DND-41 (cell line): ENCODE measurements around the gene SNAPC1.

Experiments
- ATAC-seq: fragments of 200-7000 bp; cut with Tn5 transposase; 3 replicates; pipeline ENCODE4 v1.9.1; 2021; ENCODE audit warnings: low read depth; ENCODE audit not compliant: insufficient read depth
- DNase-seq: peaks from one replicate; pipeline ENCODE4 v3.0.0-alpha.2; 2020
- H2AFZ ChIP-seq: 2 replicates; pipeline ENCODE4 v1.6.0; 2012; ENCODE audit warnings: low read depth, low read length
- H3K27ac ChIP-seq: 2 replicates; pipeline ENCODE4 v1.5.1; 2012; ENCODE audit warnings: low read length, inconsistent platforms
- H3K27me3 ChIP-seq: fragments of 200-600 bp; sonication (generic); 2 replicates; pipeline ENCODE4 v1.6.0; 2012; ENCODE audit warnings: low read length, mild to moderate bottlenecking, inconsistent platforms; ENCODE audit not compliant: insufficient read depth, poor library complexity
- H3K36me3 ChIP-seq: 2 replicates; pipeline ENCODE4 v1.5.1; 2012; ENCODE audit warnings: low read length, inconsistent platforms; ENCODE audit not compliant: insufficient read depth
- H3K4me1 ChIP-seq: 2 replicates; pipeline ENCODE4 v1.5.1; 2012; ENCODE audit warnings: mild to moderate bottlenecking, low read length; ENCODE audit not compliant: insufficient read depth
- H3K4me2 ChIP-seq: 2 replicates; pipeline ENCODE4 v1.6.0; 2012; ENCODE audit warnings: mild to moderate bottlenecking, moderate library complexity, low read length, inconsistent platforms; ENCODE audit not compliant: insufficient read depth
- H3K4me3 ChIP-seq, 2 experiments: fragments of 200-600 bp in 1 of 2; shearing (Covaris generic) in 1 of 2; 2 replicates each; pipeline ENCODE4 v1.5.1; 2012 to 2016; ENCODE audit warnings: inconsistent platforms in 2 of 2, low read length in 2 of 2, mild to moderate bottlenecking in 2 of 2, low read depth in 1 of 2, moderate library complexity in 1 of 2
- H3K79me2 ChIP-seq: 2 replicates; pipeline ENCODE4 v1.6.0; 2012; ENCODE audit warnings: low read length, inconsistent platforms; ENCODE audit not compliant: insufficient read depth
- H3K9ac ChIP-seq: 2 replicates; pipeline ENCODE4 v1.6.0; 2012; ENCODE audit warnings: low read depth, mild to moderate bottlenecking, inconsistent platforms, low read length, moderate library complexity
- H3K9me3 ChIP-seq: 2 replicates; pipeline ENCODE4 v1.5.1; 2012; ENCODE audit warnings: low read length, moderate library complexity, mild to moderate bottlenecking, inconsistent platforms; ENCODE audit not compliant: insufficient read depth, severe bottlenecking
- H4K20me1 ChIP-seq: 2 replicates; pipeline ENCODE4 v1.6.0; 2012; ENCODE audit warnings: low read length; ENCODE audit not compliant: insufficient read depth
- EZH2 ChIP-seq: IDR thresholded peaks from 3 replicates; pipeline ENCODE4 v1.6.1; 2012; ENCODE audit warnings: borderline replicate concordance, low read depth, mild to moderate bottlenecking, moderate library complexity, low read length, inconsistent platforms; ENCODE audit not compliant: severe bottlenecking
- TF ChIP-seq, protein P1 (sequence below): IDR thresholded peaks from 2 replicates; pipeline ENCODE4 v1.5.1; 2012; ENCODE audit warnings: borderline replicate concordance, low read length, moderate library complexity, mild to moderate bottlenecking; ENCODE audit not compliant: poor library complexity, severe bottlenecking; ENCODE audit errors: extremely low read depth

SNAPC1 gene

DNA sequence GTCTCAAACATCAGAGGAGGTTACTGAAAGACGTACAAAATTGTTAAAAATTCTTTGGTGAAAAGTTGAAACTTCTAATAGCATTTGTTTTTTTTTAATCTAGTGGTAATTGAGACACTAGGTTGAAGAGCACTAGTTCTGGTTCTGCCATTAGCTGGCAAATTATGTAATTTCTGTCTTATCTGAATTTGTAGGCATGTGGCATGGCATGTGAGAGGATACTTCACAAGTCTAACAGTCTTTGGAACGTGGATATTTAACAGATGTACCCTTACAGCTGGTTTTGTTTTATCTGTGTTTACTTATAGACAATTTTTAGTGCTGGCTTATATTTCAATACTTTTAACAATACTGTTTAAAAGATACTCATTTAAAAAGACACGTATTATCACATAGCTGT is 6.0 kb downstream of the SNAPC1 start:
- no peaks in the 10 kb centered on the region for H4K20me1 ChIP-seq
- no peak overlapping the region for H2AFZ ChIP-seq
- H3K9ac ChIP-seq = no peak overlapping the region
- H3K36me3 ChIP-seq = peaks cover 51% of the 10 kb centered on the region
- DNase-seq (no peak), ATAC-seq (no peak)
- H3K4me2 ChIP-seq = no peak overlapping the region
- TF ChIP-seq, protein P1, sequence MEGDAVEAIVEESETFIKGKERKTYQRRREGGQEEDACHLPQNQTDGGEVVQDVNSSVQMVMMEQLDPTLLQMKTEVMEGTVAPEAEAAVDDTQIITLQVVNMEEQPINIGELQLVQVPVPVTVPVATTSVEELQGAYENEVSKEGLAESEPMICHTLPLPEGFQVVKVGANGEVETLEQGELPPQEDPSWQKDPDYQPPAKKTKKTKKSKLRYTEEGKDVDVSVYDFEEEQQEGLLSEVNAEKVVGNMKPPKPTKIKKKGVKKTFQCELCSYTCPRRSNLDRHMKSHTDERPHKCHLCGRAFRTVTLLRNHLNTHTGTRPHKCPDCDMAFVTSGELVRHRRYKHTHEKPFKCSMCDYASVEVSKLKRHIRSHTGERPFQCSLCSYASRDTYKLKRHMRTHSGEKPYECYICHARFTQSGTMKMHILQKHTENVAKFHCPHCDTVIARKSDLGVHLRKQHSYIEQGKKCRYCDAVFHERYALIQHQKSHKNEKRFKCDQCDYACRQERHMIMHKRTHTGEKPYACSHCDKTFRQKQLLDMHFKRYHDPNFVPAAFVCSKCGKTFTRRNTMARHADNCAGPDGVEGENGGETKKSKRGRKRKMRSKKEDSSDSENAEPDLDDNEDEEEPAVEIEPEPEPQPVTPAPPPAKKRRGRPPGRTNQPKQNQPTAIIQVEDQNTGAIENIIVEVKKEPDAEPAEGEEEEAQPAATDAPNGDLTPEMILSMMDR = no peak
- no peak for TF ChIP-seq EZH2
- peaks cover 28% of the 10 kb centered on the region for H3K79me2 ChIP-seq
- no peaks in the 10 kb centered on the region for H3K27me3 ChIP-seq
- peaks cover 26% of the 10 kb centered on the region for H3K4me1 ChIP-seq
- H3K4me3 ChIP-seq = no peak overlapping the region
- no peak overlapping the region for H3K27ac ChIP-seq
- no peaks in the 10 kb centered on the region for H3K9me3 ChIP-seq

DNA sequence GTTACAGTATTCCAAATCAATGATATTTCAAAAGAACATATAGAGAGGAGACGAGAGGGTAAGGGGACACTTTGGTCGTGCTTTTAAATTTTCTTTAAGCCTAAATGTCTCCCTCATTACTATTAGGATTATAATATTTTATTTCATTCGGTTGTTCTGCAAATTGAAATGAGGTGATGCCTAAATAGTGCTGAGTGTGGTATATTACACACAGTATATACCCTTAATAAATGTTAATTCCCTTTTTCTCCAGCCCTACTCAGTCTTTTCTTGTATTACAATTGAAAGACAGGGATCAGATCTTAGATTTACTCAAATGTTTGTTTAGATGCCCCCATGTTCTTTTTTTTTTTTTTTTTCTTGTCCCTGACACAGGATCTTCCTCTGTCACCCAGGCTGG is 7.7 kb downstream of the SNAPC1 start:
- Histone ChIP-seq H3K36me3 (peaks cover 62% of the 10 kb centered on the region), H3K79me2 (peaks cover 12% of the 10 kb centered on the region)
- TF ChIP-seq EZH2 = no peak
- TF ChIP-seq, protein P1 = no peak

DNA sequence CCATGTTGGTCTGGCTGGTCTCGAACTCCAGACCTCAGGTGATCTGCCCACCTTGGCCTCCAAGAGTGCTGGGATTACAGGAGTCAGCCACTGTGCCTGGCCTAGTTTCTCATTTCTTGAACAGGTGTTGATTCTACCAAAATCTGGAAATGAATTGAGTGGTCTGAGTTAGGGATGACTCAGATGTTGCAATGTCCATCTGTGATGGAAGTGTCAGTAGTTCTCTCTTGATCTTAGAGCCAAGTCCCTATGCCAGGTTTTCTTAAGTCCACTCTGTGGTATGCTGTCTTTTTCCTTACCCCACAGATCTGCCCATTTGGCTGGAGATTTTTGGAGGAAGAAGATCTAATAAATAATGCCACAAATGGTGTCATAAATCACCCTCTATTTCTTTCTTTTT is 12.6 kb downstream of the SNAPC1 start:
- no peak overlapping the region for H3K27ac ChIP-seq
- H4K20me1 ChIP-seq = no peaks in the 10 kb centered on the region
- H3K36me3 ChIP-seq = peaks cover 69% of the 10 kb centered on the region
- TF ChIP-seq, protein P1 = no peak
- no peak for TF ChIP-seq EZH2
- DNase-seq (no peak), ATAC-seq (no peak)
- peaks cover 10% of the 10 kb centered on the region for H3K4me1 ChIP-seq
- no peak overlapping the region for H2AFZ ChIP-seq
- H3K27me3 ChIP-seq = no peaks in the 10 kb centered on the region
- H3K9ac ChIP-seq = no peak overlapping the region
- no peaks in the 10 kb centered on the region for H3K9me3 ChIP-seq
- H3K4me2 ChIP-seq = no peak overlapping the region
- no peaks in the 10 kb centered on the region for H3K79me2 ChIP-seq
- no peak overlapping the region for H3K4me3 ChIP-seq

More for the DNA sequence above, 7.7 kb downstream of the SNAPC1 start:
- H3K27ac ChIP-seq = no peak overlapping the region
- H4K20me1 ChIP-seq = no peaks in the 10 kb centered on the region
- no peaks in the 10 kb centered on the region for H3K27me3 ChIP-seq
- H3K4me2 ChIP-seq = no peak overlapping the region
- DNase-seq = no peak
- peaks cover 9% of the 10 kb centered on the region; the same call in 1 of the 2 replicates for H3K4me1 ChIP-seq
- no peak overlapping the region for H3K4me3 ChIP-seq
- no peak overlapping the region for H3K9ac ChIP-seq
- no peak overlapping the region for H2AFZ ChIP-seq
- H3K9me3 ChIP-seq = no peaks in the 10 kb centered on the region
- no peak for ATAC-seq

GRCh38 chr14:61780125-61780524 is 17.9 kb downstream of the SNAPC1 start:
- peak; percentile 28 for DNase-seq
- H3K4me3 ChIP-seq = no peak overlapping the region
- no peaks in the 10 kb centered on the region for H3K9me3 ChIP-seq
- no peak overlapping the region for H2AFZ ChIP-seq
- no peaks in the 10 kb centered on the region for H3K27me3 ChIP-seq
- no peaks in the 10 kb centered on the region for H4K20me1 ChIP-seq
- peaks cover 70% of the 10 kb centered on the region for H3K36me3 ChIP-seq
- H3K4me2 ChIP-seq = no peak overlapping the region
- H3K4me1 ChIP-seq = peaks cover 15% of the 10 kb centered on the region
- H3K79me2 ChIP-seq = no peaks in the 10 kb centered on the region
- no peak overlapping the region for H3K9ac ChIP-seq
- peak overlapping the region; percentile 24 for H3K27ac ChIP-seq
- TF ChIP-seq, protein P1 = no peak
- no peak for TF ChIP-seq EZH2
- peak; percentile 85 for ATAC-seq
